PC-3 (cell line): ENCODE data around the gene CCRL2. TPM values are rescaled to one million over a fixed set of nuclear protein-coding genes. Genes with fewer than 3 reads are reported as not detected.
"Not testable (repeated sequence)": the region's sequence is repeated elsewhere in the genome, so short reads cannot be mapped to it uniquely, and the experiment has no call there.

Experiments
- ATAC-seq: fragments of 200-7000 bp; cut with Tn5 transposase; 2 replicates; pipeline ENCODE4 v1.9.1; 2020; ENCODE audit warnings: mild to moderate bottlenecking, moderate library complexity
- BruUV-seq: library from RNA; stranded (reverse); fragments of 400-500 nt; replicated peaks from 2 replicates; lab custom pipeline; 2021; lab: Mats Ljungman, UMichigan
- CTCF ChIA-PET: fragments of 300-600 bp; sonication (Branson Sonifier 250); formaldehyde crosslinking; loops from one replicate; lab custom pipeline; 2022; ENCODE audit warnings: antibody characterized with exemption; lab: Charles Lee
- POLR2A ChIA-PET: fragments of 300-600 bp; sonication (Branson Sonifier 250); formaldehyde crosslinking; loops from one replicate; lab custom pipeline; 2022; ENCODE audit warnings: antibody characterized with exemption; ENCODE audit not compliant: unreplicated experiment; lab: Charles Lee
- DNase-seq: peaks from one replicate; pipeline ENCODE4 v3.0.0-alpha.2; 2015
- H2AFZ ChIP-seq: fragments of 300-600 bp; sonication (generic); 2 replicates; pipeline ENCODE4 v1.6.0; 2016; ENCODE audit warnings: antibody characterized with exemption, low read length
- H3F3A ChIP-seq: fragments of 300-600 bp; sonication (generic); one replicate; pipeline ENCODE4 v1.6.0; 2017; ENCODE audit warnings: antibody characterized with exemption, low read length, control low read depth, mild to moderate bottlenecking; ENCODE audit not compliant: unreplicated experiment
- H3K27ac ChIP-seq: fragments of 300-600 bp; sonication (generic); 2 replicates; pipeline ENCODE4 v1.5.1; 2016; ENCODE audit warnings: mild to moderate bottlenecking, low read length
- H3K27me3 ChIP-seq: fragments of 300-600 bp; sonication (generic); 2 replicates; pipeline ENCODE4 v1.6.1; 2016; ENCODE audit warnings: low read length, mixed read lengths
- H3K36me3 ChIP-seq: fragments of 300-600 bp; sonication (generic); 2 replicates; pipeline ENCODE4 v1.6.1; 2016; ENCODE audit warnings: low read depth, mixed run types, low read length, mixed read lengths
- H3K4me1 ChIP-seq: fragments of 300-600 bp; sonication (generic); 2 replicates; pipeline ENCODE4 v1.5.1; 2016; ENCODE audit warnings: low read length; ENCODE audit not compliant: insufficient read depth
- H3K4me2 ChIP-seq: fragments of 300-600 bp; sonication (generic); 2 replicates; pipeline ENCODE4 v1.6.0; 2016; ENCODE audit warnings: low read length
- H3K4me3 ChIP-seq: fragments of 300-600 bp; sonication (generic); 2 replicates; pipeline ENCODE4 v1.5.1; 2016; ENCODE audit warnings: mild to moderate bottlenecking, low read length, mixed read lengths
- H3K79me2 ChIP-seq: fragments of 300-600 bp; sonication (generic); 2 replicates; pipeline ENCODE4 v1.6.1; 2017; ENCODE audit warnings: low read length, mixed read lengths
- H3K9ac ChIP-seq: fragments of 300-600 bp; sonication (generic); 2 replicates; pipeline ENCODE4 v1.6.0; 2016; ENCODE audit warnings: mild to moderate bottlenecking, low read length
- H3K9me2 ChIP-seq: fragments of 300-600 bp; sonication (generic); replicated peaks from 2 replicates; pipeline ENCODE4 v1.6.1; 2016; ENCODE audit warnings: mixed run types, low read length, mixed read lengths
- H3K9me3 ChIP-seq: fragments of 300-600 bp; sonication (generic); 2 replicates; pipeline ENCODE4 v1.6.1; 2016; ENCODE audit warnings: low read length, mixed read lengths
- H4K20me1 ChIP-seq: fragments of 300-600 bp; sonication (generic); 2 replicates; pipeline ENCODE4 v1.6.1; 2016; ENCODE audit warnings: low read length, mixed read lengths
- CTCF ChIP-seq: fragments of 300-600 bp; sonication (generic); conservative IDR thresholded peaks from 2 replicates; pipeline ENCODE4 v1.5.1; 2017; ENCODE audit warnings: antibody characterized with exemption, low read depth, mild to moderate bottlenecking, low read length
- EZH2 ChIP-seq: fragments of 300-600 bp; sonication (generic); IDR thresholded peaks from one replicate; pipeline ENCODE4 v1.6.1; 2017; ENCODE audit warnings: antibody characterized with exemption, mild to moderate bottlenecking, low read length; ENCODE audit not compliant: unreplicated experiment
- EZH2phosphoT487 ChIP-seq: fragments of 300-600 bp; sonication (generic); IDR thresholded peaks from 2 replicates; pipeline ENCODE4 v1.6.1; 2018; ENCODE audit warnings: mild to moderate bottlenecking, antibody characterized with exemption, low read length, borderline replicate concordance
- intact Hi-C: fragments of 100-400 bp; cut with micrococcal nuclease; formaldehyde crosslinking; loops from 2 replicates; pipeline ENCODE4 v1.9.0; 2023
- total RNA-seq: library from RNA; depleted of rRNA; stranded (reverse); fragments of >200 nt; gene quantifications from 2 replicates; pipeline ENCODE4 v1.2.3, GENCODE V29; 2014

Gene CCRL2
- total RNA-seq, 1 experiment from 2014 or later, result 5.5 TPM

GRCh38 chr3:46400000-46400734 is 6.9 kb upstream of the CCRL2 start:
- peaks cover 16% of the 10 kb centered on the region for H3K4me1 ChIP-seq
- H3K4me3 ChIP-seq, result no peak overlapping the region
- no peaks in the 10 kb centered on the region for H3K79me2 ChIP-seq
- no peaks in the 10 kb centered on the region for H3K27me3 ChIP-seq
- TF ChIP-seq CTCF, result no peak
- TF ChIP-seq EZH2phosphoT487, result no peak
- TF ChIP-seq EZH2, result no peak
- intact Hi-C loops, result no loop called here
- H3K36me3 ChIP-seq, result no peaks in the 10 kb centered on the region
- ChIA-PET CTCF (no interaction called here), POLR2A (no interaction called here)
- H3K9me3 ChIP-seq, result no peaks in the 10 kb centered on the region
- BruUV-seq, result no TSS peak
- H3K9ac ChIP-seq, result no peak overlapping the region
- no peaks in the 10 kb centered on the region for H3F3A ChIP-seq
- H3K9me2 ChIP-seq, result no peaks in the 10 kb centered on the region
- H3K4me2 ChIP-seq, result no peak overlapping the region
- no peak overlapping the region for H3K27ac ChIP-seq
- ATAC-seq (peak; percentile 48; the same call in 1 of the 2 replicates), DNase-seq (no peak)
- H4K20me1 ChIP-seq, result no peaks in the 10 kb centered on the region
- H2AFZ ChIP-seq, result no peak overlapping the region

GRCh38 chr3:46400846-46401245 is 6.2 kb upstream of the CCRL2 start:
- Histone ChIP-seq H3K4me2 (no peak overlapping the region), H3K9me2 (no peaks in the 10 kb centered on the region), H3K27me3 (no peaks in the 10 kb centered on the region), H4K20me1 (no peaks in the 10 kb centered on the region), H3K9ac (no peak overlapping the region), H3K79me2 (no peaks in the 10 kb centered on the region), H3K9me3 (no peaks in the 10 kb centered on the region), H3F3A (no peaks in the 10 kb centered on the region), H3K4me3 (no peak overlapping the region), H2AFZ (no peak overlapping the region), H3K4me1 (peaks cover 23% of the 10 kb centered on the region), H3K27ac (no peak overlapping the region), H3K36me3 (no peaks in the 10 kb centered on the region)
- no peak for DNase-seq
- no TSS peak for BruUV-seq
- ChIA-PET CTCF (no interaction called here), POLR2A (no interaction called here)
- intact Hi-C loops, result no loop called here
- ATAC-seq, result no peak
- TF ChIP-seq EZH2, result no peak
- TF ChIP-seq EZH2phosphoT487, result no peak

- Histone ChIP-seq H4K20me1 (no peaks in the 10 kb centered on the region), H3K4me1 (peaks cover 30% of the 10 kb centered on the region), H3K4me2 (no peak overlapping the region), H3K79me2 (no peaks in the 10 kb centered on the region), H3K36me3 (no peaks in the 10 kb centered on the region), H2AFZ (no peak overlapping the region), H3F3A (no peaks in the 10 kb centered on the region), H3K4me3 (no peak overlapping the region), H3K27ac (no peak overlapping the region), H3K9me2 (no peaks in the 10 kb centered on the region), H3K9me3 (no peaks in the 10 kb centered on the region), H3K27me3 (no peaks in the 10 kb centered on the region), H3K9ac (no peak overlapping the region)
- DNase-seq (no peak), ATAC-seq (no peak)
- CTCF ChIA-PET, result no interaction called here
- no TSS peak for BruUV-seq
- intact Hi-C loops, result no loop called here
- TF ChIP-seq EZH2 (no peak), EZH2phosphoT487 (no peak), CTCF (no peak)
- POLR2A ChIA-PET, result no interaction called here
Observed at GRCh38 chr3:46401579-46401978, 5.5 kb upstream of the CCRL2 start.

GRCh38 chr3:46402902-46403301 is 4.2 kb upstream of the CCRL2 start:
- POLR2A ChIA-PET, intact Hi-C loops, ATAC-seq, H3K9me3 ChIP-seq, DNase-seq, H3K9me2 ChIP-seq, H3K27ac ChIP-seq, H3K79me2 ChIP-seq, H2AFZ ChIP-seq, H3F3A ChIP-seq, H4K20me1 ChIP-seq, H3K4me2 ChIP-seq, H3K36me3 ChIP-seq, H3K4me3 ChIP-seq, H3K27me3 ChIP-seq, BruUV-seq, H3K9ac ChIP-seq, CTCF ChIA-PET: not testable (repeated sequence)
- peaks cover 41% of the 10 kb centered on the region for H3K4me1 ChIP-seq
